GM18861 (cell line): Measurements from ENCODE around the gene CLDN1.
A peak's percentile ranks its signal among the peaks of the same experiment; 100 is the strongest.

ENCODE experiments used
- ATAC-seq: cut with Tn5 transposase; IDR thresholded peaks from one replicate; pipeline ENCODE4 v1.9.1; 2021; ENCODE audit not compliant: unreplicated experiment

The CLDN1 gene, protein sequence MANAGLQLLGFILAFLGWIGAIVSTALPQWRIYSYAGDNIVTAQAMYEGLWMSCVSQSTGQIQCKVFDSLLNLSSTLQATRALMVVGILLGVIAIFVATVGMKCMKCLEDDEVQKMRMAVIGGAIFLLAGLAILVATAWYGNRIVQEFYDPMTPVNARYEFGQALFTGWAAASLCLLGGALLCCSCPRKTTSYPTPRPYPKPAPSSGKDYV

DNA sequence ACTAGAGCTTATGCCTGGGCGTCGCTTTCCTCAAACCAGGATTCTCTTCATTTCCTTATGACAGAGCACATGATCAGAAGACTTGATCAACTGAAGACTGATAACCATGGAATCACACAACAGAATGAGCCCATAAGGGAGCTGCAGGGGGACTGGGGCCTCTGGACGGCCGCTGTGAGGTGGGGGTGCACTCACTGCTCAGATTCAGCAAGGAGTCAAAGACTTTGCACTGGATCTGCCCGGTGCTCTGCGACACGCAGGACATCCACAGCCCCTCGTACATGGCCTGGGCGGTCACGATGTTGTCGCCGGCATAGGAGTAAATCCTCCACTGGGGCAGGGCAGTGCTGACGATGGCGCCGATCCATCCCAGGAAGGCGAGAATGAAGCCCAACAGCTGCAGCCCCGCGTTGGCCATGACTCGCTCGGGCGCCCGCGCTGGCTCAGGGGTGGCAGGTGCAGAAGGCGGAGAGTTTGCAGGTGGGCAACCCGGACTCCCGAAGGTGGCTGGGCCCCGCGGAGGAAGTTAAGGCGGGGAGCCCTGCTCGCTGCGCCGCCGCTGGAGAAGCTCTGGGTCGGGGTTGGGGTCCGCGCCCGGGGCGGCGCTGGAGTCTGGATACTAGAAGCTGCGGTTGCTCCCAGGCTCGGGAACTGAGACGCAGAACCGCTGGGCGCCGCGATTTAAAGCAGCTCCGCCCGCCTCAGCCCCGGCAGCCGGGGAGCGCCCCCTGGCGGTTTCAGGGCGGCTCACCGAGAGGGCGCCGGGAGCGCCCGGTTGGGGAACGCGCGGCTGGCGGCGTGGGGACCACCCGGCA, at the start of gene CLDN1:
Gene CLDN1 (minus strand): TSS at position 658 of the 815 bp plus-strand sequence. CDS start 240 bp downstream, at position 418.
- ATAC-seq: peak; percentile 78

DNA sequence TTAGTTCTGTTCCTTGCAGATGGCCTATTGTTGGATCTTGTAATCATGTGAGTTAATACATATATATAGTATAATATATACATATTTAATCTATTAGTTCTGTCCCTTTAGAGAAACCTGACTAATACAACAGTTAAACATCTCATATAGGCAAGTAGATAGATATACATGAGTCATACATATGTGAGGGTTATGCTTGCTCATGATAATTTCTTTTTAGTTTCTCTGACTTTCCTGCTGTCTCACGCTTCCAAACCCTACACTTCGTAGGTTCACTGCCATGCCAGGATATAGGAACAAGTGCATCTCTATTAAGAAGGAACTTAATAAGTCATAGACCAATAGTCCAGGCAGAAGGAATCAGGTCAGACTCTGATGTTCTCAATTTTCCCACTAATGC, 48.9 kb upstream of the CLDN1 start:
- no peak for ATAC-seq

DNA sequence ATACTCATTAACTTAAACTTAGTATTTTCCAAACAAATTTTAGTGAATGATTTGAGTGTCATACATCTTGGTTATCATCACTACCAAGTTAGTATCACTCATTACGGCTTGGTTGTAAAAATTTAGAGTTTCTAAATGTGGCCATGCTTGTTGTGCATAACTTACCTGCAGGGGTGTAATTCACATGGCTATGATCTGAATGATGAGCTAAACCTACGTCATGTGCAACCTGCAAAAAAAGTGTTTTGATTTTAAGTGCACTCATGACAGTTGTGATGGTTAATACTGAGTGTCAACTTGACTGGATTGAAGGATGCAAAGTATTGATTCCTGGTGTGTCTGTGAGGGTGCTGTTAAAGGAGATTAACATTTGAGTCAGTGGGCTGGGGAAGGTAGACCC, 48.1 kb upstream of the CLDN1 start:
- no peak for ATAC-seq

DNA sequence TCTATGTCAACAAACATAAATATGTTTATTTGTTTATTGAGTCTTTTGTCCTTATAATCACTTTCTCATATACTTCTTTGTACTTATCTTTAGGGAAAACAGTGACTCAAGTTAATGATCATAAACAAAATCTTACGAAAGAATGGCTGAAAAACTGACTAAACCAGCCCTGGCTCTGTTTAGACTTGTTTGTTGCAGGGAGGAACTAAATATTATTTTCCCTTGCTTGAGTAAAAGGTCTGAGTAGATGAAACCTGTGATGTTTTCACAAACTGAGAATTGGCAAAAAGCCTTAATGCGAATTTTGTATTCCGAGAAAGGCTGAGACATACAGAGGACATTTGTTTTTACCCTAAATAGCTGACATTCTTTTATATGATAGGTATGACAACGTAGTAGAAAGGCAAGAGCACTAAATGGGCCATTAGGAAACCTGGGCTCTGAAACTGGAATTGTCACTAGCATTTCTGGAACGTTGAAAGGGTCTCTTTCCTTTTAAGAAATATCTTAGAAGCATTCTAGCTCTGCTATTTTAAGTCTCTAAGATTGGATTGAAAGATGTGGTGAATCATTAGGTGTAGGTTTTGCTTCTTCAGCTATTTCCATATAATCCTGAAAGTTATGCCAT, 47.5 kb upstream of the CLDN1 start:
- ATAC-seq: no peak

DNA sequence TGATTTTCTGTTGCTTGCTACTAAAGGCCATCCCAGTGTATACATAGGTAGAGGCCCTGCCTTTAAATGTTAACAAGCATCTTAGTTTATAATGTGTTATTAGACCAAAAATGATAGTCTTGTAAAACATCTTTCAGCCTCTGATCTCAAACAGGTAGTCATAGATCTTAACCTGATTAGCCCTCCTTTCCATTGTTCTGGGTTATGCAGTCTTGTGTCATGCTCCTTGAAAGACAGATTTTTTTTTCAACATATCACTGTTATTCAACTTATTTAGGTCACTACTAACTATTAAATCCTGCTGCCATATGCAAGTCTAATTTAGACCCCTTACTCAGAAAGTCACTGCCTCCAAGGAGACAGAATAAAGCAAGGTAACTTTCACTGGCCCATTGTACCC, 46.6 kb upstream of the CLDN1 start:
- ATAC-seq: no peak

DNA sequence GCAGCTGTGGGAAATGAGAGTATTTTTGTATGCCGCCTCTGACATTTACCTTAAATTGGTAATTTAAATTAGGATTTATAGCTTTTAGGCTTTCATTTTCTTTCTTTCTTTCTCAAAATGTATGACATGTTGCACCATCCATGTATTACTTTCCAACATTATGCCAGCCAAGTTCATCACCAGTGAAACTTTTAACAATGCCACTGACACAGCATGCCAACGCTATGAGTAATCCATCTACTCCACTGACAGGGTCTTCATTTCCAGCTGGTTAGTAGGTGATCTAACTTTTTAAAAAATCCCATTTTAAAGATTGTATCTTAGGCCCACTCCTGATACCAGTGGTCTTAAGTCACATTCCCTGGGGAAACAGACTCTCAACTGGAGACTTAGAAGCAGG, 43.9 kb upstream of the CLDN1 start:
- ATAC-seq: no peak

DNA sequence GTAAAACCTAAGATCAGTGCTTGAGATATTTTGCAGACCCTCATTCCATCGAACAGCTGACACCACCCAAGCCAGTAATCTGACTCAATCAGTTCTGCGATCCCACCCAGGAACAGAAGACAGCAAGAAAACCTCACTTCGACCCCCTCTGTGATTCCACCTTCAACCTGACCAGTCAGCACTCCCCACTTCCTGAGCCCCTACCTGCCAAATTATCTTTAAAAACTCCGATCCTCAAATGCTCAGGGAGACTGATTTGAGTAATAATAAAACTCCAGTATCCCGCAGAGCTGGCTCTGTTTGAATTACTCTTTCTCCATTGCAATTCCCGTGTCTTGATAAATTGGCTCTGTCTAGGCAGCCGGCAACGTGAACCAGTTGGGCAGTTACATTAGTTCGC, 40.0 kb upstream of the CLDN1 start:
- ATAC-seq: no peak

DNA sequence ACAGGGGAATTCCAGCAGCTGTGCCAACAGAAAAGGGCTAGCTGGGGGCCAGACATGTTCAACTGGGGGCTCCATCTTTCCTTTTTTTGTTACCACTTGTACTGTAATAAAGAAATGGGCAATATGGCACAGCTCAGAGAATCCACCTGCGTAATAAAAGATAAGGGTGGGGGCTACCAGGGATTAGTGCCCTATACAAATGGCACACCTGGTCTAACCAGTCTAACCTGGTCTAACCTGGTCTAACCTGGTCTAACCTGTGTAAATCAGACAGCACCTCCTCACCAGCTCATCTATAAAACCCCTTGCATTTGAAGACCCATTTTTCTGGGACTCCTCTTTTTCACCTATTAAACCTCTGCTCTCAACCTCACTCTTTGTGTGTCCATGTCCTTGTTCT, 39.5 kb upstream of the CLDN1 start:
- no peak for ATAC-seq

DNA sequence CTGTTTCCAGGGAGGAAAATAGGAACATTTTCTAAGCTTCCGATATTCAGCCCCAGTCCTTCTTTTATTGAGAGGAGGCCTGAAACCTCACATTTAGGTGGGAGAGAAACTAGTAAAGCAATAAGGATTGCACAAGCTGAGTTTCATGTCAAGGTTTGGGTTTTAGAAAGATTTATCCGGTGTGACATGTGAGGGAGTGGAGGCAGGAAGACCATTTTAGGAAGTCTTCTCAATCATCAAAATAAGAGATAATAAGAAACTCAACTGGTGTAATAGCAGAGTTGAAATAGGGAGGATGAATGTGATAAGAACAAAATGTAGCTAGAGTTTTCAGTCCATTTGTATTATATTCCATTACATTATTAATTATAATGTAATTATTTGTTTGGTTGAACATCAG, 38.0 kb upstream of the CLDN1 start:
- no peak for ATAC-seq

DNA sequence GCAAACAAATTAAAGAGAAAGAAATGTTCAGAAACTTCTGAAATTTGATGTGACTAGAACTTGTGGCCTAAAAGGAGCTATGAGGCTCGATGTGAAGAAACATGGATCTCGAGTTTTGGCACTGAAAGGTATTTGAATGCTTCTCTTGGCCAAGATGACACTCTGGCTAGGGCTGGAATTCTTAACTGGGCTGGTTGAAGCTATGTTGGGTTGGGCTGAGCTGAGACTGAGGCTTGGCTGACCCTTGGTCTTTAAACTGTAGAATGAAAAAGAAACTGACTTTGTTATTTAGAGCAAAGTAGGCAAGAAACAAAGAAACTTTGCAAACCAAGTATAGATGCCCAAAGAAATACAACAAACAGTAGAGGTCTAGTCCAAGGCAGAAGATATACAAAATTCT, 37.6 kb upstream of the CLDN1 start:
- ATAC-seq: no peak

DNA sequence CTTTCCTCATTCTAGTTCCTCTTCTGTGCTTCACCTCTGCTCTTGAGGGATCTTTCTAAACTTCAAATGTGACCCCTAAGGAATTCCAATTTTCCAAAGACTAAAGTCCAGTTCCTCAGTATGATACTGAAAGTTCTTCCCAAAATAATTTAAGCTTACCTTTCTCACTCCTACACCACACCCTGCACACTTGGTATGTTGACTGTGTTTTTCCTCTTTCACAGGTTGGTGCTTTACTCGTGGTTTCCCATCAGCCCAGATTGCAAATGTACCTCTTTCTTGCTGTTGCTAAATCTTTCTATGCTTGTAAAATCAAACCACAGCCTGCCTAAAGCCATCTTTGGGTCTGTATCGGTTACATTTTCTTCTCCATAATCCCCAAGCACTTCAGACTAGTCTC, 35.2 kb upstream of the CLDN1 start:
- no peak for ATAC-seq

DNA sequence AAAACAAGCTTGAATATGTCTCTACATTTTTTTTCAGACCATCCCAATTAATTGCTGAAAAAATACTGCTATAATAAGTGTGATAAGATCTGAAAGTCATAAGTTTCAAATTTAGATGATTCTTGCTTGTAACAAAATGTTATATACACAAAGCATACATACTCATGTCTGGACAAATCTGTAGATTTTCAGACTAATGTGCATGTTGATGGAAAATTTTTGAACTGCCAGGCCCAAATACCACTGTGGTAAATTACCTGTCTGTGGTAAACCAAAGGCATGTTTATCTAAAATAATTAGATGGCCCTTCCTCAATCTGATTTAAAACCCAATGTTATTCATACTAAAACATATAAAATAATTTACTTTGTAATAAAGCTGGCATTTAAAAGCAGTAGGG, 34.0 kb upstream of the CLDN1 start:
- ATAC-seq: no peak

DNA sequence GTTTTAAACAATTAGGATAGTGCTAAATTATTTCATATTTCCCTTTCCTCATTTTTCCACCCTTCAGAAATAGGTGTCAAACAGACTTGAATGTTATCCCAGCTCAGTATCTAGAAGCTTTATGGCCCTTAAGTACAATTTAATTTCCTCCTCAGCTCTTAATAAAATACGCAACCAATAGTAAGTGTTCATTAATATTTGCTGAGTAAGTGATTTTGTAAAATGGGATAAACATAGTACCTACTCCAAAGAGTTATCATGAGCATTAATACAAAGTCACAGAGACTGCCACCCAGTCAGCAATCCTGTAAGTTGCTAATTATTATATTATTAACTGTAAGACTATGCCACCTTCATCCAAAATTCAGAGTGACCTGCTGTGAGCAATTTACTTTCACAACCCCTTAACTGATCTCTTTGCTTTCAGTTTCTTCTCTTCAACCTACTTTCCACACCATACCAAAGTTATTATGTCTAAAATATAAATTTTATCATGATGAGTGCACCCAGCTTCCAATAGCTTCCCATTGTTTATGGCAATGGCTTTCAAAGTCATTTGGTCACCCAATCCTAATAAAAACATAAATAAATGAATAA, 30.7 kb upstream of the CLDN1 start:
- no peak for ATAC-seq

DNA sequence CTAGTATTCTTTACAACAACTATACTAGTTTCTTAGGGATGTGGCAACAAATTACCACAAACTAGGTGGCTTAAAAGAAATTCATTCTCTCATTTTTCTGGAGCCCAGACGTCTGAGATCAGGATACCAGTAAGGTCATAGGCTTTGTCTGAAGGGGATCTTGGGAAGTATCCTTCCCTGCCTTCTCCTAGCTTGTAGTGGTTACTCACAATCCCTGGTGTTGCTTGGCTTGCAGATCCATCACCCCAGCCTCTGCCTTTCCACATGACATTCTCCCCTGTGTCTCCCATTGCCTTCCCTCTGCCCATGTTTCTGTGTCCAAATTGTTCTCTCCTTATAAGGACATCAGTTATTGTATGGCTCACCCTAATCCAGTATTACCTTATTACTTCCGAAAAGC, 24.3 kb upstream of the CLDN1 start:
- ATAC-seq: no peak

DNA sequence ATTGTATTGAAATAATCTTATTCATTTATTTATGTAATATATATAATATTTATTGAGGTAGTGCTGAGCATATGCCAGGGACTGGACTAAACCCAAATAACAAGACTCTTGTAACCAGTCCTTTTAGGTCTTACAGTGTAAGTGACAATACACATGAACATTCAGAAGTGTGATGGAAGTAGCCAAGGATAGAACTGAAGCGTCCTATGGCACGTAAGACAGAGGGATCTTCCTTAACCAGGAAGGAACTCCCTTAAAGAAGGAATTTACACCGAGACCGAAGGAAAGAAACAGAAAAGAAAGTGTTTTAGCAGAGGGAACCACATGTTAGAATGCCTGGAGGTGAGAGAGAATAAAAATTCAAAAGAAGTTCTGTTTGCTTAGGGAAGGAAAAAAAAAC, 23.6 kb upstream of the CLDN1 start:
- no peak for ATAC-seq

DNA sequence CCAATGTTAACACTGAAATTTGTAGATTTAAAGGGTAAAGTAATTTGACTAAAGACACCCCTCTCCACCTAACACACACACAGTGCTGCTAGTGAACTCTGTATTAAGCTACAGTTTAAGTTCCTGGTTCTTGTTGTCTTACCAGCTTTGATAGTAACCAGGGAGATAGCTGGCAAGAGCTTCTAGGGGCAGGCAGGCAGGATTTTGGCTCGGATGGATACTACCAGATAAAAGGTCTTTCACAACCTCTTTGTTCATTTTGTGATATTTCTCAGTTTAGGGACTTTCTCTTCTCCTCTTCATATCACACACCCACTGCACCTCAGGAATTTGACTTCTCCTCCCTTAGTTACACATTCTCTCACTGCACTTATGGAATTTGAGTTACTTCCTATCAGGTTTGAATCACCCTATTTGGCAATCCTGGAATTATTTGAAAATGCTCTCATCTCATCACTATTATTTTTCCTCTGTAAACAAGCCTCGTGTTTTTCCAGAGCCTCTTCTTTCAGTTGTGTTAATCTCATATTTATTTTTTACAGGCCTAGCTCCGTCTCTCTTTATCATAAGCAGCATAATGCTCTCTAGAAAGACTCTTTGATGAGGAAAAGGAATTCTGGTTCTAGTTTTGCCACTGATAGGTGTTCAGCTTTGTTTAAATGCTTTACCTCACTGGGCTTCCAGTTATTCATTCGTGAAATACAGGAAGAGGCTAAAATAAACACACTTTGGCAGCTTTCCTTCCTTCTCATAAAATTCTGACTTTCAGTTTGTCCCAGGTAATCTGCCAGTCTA, 23.0 kb upstream of the CLDN1 start:
- no peak for ATAC-seq

DNA sequence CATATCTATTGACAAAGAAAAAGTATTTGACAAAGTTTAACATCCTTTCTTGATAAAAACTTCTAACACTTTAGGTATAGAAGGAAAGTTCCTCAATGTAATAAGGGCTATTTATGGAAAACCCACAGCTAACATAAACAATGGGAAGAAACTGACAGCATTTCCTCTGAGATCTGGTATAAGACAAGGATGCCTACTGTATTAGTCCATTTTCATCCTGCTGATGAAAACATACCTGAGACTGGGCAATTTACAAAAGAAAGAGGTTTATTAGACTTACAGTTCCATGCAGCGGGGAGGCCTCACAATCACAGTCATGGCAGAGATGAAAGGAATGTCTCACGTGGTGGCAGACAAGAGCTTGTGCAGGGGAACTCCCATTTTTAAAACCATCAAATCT, 17.8 kb upstream of the CLDN1 start:
- ATAC-seq: no peak

DNA sequence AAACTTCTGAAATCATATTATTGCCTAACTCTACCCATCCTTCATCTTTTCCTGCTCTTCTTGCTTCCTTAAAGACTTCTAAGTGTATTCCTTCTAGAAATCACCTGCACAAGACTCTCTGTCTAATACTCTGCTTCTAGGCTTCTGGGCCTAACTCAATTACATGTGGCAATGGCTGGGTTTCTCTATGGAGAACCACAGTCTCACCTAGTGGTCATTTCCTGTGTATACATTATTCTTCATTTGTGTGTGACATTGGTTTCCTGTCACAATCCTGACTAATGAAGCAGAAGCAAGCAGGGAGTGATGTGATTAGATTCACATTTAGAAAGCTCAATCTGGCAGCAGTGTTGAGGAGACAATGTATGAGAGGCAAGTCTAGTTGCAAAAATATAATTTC, 16.9 kb upstream of the CLDN1 start:
- peak; percentile 85 for ATAC-seq

DNA sequence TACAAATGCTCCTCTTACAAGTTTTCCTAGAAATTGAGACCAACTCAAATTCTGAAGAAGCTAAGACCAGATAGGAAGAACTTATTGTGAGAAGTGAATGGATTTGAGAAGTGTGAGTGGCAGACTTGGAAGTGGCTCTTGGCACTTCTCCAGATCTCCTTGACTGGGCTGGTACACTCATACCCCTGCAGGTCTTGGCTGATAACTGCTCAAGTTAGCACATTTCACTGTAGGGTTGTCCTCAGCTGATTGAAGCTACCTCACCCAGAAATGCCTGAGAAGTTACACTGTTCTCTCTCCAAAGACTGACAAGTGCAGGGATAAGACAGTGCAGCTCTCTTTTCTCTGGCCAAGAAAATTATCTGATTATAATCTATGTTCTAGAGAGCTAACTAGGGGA, 16.5 kb upstream of the CLDN1 start:
- ATAC-seq: no peak

DNA sequence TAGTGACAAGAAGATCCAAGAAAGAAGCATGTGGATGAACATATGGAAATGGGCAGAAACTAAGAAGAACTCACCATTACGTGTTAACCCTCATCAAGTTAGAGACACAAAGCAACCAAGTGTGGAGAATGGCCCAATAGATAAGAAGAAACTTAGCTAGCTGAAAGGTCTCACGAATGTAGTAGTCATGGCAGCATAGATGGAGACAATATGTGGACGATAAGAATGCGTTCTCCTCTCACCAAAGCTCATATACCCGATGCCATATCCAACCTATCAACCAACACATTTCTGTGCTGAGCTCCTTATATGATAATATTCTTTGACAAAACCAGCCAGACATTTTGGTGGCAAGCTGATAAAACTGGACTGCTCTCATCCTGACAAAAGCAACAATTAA, 15.1 kb upstream of the CLDN1 start:
- ATAC-seq: no peak

DNA sequence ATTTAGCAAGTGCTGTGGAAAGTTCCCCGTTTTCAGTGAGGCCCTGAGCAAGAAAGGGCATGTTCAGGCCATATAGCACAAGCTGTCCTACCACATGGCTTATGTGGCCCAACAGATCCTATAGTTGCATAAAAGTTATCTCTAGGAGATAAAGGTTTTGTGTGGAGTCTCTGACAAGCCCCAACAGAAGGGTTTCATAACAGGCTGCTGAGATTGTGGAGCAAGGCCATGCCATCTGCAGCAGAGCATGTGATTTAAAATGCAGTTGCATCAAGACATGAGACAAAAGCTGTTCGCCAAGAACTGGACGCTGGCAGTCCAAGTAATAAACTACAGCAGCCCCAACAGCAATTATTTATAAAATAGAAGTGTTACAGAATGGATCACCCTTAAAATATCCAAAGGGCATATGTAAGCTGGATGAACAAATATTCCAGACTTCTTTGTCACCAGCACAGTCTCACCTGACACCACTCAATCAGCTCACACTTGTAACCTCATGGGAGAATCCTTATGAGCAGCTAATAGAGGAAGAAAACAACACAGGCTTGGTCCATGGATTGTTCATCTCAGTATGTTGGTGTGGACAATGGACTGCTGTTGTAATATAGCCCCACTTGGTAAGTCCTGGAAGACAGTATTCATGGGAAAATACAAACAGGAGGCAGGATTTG, 14.4 kb upstream of the CLDN1 start:
- no peak for ATAC-seq
